ENCODE data around the gene CCBE1.

The CCBE1 gene

DNA sequence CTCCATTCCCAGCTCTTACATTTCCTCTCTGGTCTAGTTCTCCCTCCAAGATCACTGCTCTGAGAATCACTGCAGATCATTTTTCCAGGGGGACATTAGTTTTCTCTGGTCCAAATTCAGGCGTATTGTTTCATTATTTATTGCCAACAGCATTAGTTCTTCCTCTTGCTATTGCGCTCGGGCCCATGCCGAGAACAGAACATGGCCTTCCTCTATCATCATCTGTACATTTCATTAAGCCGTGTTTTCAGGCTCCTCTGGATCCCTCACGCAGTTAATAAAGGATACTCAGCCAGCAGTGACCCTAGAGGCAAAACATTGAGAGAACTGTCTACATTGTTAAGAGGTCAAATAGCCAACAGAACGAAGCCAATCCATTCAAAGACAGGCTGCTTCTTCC lies 63.9 kb downstream of the CCBE1 start:
- no peak overlapping the region for H3K4me3 Mint-ChIP-seq
- H3K36me3 Mint-ChIP-seq = no peaks in the 10 kb centered on the region
- H3K27ac Mint-ChIP-seq = no peak overlapping the region
- H3K27me3 Mint-ChIP-seq = peaks cover 27% of the 10 kb centered on the region
- no peaks in the 10 kb centered on the region for H3K9me3 Mint-ChIP-seq
- no peak for ATAC-seq
- H3K4me1 Mint-ChIP-seq = no peaks in the 10 kb centered on the region

DNA sequence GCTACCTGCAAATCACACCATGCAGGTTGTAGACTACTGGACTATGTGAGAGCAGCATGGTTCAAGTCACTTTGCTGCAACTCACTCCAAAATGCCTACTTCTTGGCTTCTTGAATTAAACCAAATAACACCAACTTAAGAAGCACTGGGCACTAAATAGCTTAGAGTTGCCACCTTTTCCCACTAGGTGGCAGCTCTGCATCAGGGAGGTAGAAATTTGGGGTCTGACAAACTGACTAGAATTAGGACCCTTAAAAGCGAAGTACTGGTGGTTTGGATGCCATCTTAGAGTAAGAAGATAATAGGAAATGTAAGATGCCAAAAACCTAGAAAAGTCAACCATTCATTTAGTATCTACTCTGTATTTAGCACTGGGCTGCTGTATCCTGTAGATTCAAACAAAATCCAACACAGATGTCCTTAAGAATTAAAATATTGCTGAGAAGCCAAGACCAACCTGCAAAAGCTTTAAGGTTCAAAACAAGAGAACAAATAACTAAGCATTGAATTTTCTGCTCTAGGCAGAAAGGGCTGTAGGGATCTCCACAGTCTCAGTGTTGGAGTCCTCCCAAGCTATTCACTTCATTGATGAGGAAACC lies 65.5 kb downstream of the CCBE1 start:
- no peak for ATAC-seq
- Mint-ChIP-seq H3K36me3 (no peaks in the 10 kb centered on the region), H3K27me3 (peaks cover 28% of the 10 kb centered on the region), H3K4me1 (no peaks in the 10 kb centered on the region), H3K4me3 (no peak overlapping the region), H3K9me3 (no peaks in the 10 kb centered on the region), H3K27ac (no peak overlapping the region)

GRCh38 chr18:59629894-59630293 lies 67.3 kb downstream of the CCBE1 start:
- no peaks in the 10 kb centered on the region for H3K36me3 Mint-ChIP-seq
- H3K4me3 Mint-ChIP-seq = no peak overlapping the region
- no peaks in the 10 kb centered on the region for H3K4me1 Mint-ChIP-seq
- no peak for ATAC-seq
- H3K9me3 Mint-ChIP-seq = no peaks in the 10 kb centered on the region
- H3K27ac Mint-ChIP-seq = no peak overlapping the region
- H3K27me3 Mint-ChIP-seq = peaks cover 25% of the 10 kb centered on the region

GRCh38 chr18:59628995-59629394 lies 68.2 kb downstream of the CCBE1 start:
- no peaks in the 10 kb centered on the region for H3K9me3 Mint-ChIP-seq
- ATAC-seq = no peak
- H3K4me3 Mint-ChIP-seq = no peak overlapping the region
- H3K36me3 Mint-ChIP-seq = no peaks in the 10 kb centered on the region
- peaks cover 18% of the 10 kb centered on the region for H3K27me3 Mint-ChIP-seq
- H3K27ac Mint-ChIP-seq = no peak overlapping the region
- H3K4me1 Mint-ChIP-seq = no peaks in the 10 kb centered on the region

DNA sequence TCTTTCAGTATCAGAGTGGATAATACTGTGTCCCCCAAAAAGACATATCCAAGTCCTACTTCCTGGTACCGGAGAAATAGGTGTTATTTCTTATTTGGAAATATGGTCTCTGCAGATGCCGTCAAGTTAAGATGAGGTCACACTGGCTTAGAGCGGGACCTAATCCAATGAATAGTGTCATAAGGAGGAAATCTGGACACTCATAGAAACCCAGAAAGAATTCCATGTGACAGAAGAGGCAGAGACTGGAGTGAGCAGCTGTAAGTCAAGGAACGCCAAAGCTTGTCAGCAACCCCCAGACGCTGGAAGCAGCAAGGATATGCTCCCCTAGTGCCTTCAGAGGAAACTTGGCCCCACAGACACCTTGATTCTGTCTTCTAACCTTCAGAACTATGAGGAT lies 69.8 kb downstream of the CCBE1 start:
- Mint-ChIP-seq H3K4me3 (no peak overlapping the region), H3K27ac (no peak overlapping the region), H3K27me3 (peaks cover 18% of the 10 kb centered on the region), H3K9me3 (no peaks in the 10 kb centered on the region), H3K36me3 (no peaks in the 10 kb centered on the region), H3K4me1 (no peaks in the 10 kb centered on the region)
- no peak for ATAC-seq

DNA sequence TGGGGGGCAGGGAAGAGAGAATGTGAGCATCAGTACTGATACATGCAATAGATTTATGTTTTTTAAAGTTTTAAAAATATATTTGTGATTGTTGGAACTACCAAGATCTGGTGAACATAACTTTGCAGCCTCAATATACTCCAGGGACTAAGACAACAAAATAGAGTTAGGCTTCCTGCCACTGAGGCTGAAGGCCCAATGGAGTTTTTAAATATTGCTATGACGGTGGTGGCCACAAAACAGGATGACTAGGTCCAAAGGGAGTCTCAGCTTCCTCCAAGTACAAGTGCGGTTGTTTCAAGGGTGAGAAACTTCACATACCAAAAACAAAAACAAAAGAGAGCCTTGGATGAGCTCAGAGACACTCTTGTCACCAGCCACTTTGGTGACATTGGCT lies 72.9 kb downstream of the CCBE1 start:
- Mint-ChIP-seq H3K4me1 (no peaks in the 10 kb centered on the region), H3K9me3 (no peaks in the 10 kb centered on the region), H3K36me3 (no peaks in the 10 kb centered on the region), H3K27ac (no peak overlapping the region), H3K27me3 (peaks cover 18% of the 10 kb centered on the region), H3K4me3 (no peak overlapping the region)
- no peak for ATAC-seq

DNA sequence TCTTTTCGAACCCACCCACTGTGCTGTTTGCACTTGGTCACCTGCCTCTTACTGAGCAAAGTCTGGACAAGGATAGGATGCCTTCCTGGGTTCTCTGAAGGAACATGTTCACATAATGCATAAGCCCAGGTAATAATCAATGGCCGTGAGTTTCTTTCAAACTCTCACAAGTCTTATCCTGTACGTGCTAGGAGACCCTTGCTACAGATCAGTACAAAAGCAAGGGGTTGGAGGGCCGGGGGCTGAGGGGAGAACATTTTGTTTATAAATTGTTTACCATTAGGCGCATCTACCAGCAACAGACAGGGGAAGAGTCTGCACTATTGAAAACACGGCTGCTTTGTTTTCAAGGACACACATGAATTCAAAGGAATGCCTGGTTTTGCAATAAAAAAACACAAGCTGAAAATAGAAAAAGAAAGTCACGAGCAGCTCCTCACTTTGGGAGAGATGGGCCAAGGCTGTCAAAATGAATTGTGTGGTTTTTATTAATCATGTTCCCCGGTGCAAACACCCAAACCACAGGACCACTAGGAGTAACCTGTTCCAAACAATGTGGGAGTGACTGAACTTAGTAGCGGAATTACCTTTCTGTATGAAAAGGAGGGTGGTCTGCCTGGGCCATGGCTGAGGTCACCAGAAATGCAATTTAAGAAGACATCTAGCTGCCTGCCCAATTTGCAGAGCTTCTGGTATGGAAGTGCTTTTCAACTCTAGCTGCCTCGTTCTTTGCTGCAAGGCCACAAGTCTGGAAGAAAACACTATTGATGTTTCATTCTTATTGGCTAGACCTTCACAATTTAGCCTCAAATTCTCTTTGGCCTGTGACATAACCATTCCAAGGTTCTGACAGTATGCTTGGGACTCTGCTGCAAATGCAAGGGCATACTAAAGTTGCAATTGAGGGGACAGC lies 73.5 kb downstream of the CCBE1 start:
- H3K9me3 Mint-ChIP-seq = no peaks in the 10 kb centered on the region
- ATAC-seq = no peak
- H3K27ac Mint-ChIP-seq = no peak overlapping the region
- H3K4me1 Mint-ChIP-seq = no peaks in the 10 kb centered on the region
- no peak overlapping the region for H3K4me3 Mint-ChIP-seq
- H3K36me3 Mint-ChIP-seq = no peaks in the 10 kb centered on the region
- H3K27me3 Mint-ChIP-seq = peaks cover 11% of the 10 kb centered on the region

DNA sequence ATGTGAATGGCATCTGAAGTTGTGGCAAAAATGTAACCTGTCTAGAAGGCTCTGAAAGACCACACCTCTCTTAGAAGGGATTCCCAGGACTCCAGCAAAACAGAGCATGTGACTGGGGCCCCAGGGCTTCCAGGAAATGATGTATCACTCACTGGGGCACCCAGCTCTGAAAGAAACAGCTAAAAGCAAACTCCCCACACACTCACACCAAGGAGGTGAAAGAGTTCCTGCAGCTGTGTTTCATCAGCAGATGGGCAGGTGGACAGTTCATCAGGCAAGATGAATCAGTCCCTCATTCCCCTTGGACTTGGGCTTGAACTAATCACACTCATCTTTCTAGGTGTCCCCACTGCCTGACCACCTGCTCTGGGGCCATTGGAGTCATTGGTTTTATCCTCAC lies 76.2 kb downstream of the CCBE1 start:
- no peak overlapping the region for H3K27ac Mint-ChIP-seq
- no peaks in the 10 kb centered on the region for H3K4me1 Mint-ChIP-seq
- no peaks in the 10 kb centered on the region for H3K36me3 Mint-ChIP-seq
- H3K27me3 Mint-ChIP-seq = peaks cover 6% of the 10 kb centered on the region
- no peak overlapping the region for H3K4me3 Mint-ChIP-seq
- no peaks in the 10 kb centered on the region for H3K9me3 Mint-ChIP-seq
- no peak for ATAC-seq

DNA sequence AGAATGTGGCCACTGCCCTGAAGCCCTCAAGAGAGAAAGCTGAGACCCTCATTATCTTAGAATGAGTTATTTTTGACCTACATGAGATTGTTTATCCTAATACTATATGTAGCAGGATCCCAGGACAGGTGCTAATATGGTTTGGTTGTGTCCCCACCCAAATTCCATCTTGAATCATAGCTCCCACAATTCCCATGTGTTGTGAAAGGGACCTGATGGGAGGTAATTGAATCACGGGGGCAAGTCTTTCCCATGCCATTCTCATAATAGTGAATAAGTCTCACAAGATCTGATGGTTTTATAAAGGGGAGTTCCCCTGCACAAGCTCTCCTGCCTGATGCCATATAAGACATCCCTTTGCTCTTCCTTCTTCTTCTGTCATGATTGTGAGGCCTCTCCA lies 76.8 kb downstream of the CCBE1 start:
- peaks cover 6% of the 10 kb centered on the region for H3K27me3 Mint-ChIP-seq
- H3K4me3 Mint-ChIP-seq = no peak overlapping the region
- H3K27ac Mint-ChIP-seq = no peak overlapping the region
- no peaks in the 10 kb centered on the region for H3K4me1 Mint-ChIP-seq
- no peak for ATAC-seq
- no peaks in the 10 kb centered on the region for H3K9me3 Mint-ChIP-seq
- H3K36me3 Mint-ChIP-seq = no peaks in the 10 kb centered on the region

- no peaks in the 10 kb centered on the region for H3K4me1 Mint-ChIP-seq
- no peak overlapping the region for H3K27ac Mint-ChIP-seq
- no peaks in the 10 kb centered on the region for H3K36me3 Mint-ChIP-seq
- H3K4me3 Mint-ChIP-seq = no peak overlapping the region
- H3K27me3 Mint-ChIP-seq = peaks cover 6% of the 10 kb centered on the region
- no peak for ATAC-seq
- no peaks in the 10 kb centered on the region for H3K9me3 Mint-ChIP-seq
Observed at GRCh38 chr18:59619816-59620215, 77.4 kb downstream of the CCBE1 start.

DNA sequence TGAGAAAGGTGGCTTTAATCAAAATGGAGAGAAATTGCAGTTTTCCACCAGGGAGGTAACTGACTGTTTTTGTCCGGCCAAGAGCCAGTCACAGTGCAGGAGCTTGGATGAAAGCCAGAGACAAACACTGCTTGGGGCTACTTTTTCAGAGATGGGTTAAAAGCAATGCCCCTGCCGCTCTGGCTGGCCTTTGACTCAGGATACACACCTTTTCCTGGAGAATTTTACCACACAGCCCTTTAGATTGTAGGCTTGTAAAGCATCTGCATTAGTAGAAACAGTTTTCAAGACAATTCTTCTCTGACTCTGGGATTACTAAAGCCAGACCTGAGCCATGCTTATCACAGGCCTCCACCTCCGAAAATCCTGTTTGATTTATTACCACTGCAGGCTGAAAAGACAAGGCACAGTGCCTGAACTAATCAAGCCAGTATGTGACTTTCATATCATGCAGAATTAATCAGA lies 79.7 kb downstream of the CCBE1 start:
- ATAC-seq = no peak
- peaks cover 6% of the 10 kb centered on the region for H3K27me3 Mint-ChIP-seq
- H3K27ac Mint-ChIP-seq = no peak overlapping the region
- no peak overlapping the region for H3K4me3 Mint-ChIP-seq
- H3K4me1 Mint-ChIP-seq = no peaks in the 10 kb centered on the region
- no peaks in the 10 kb centered on the region for H3K36me3 Mint-ChIP-seq
- no peaks in the 10 kb centered on the region for H3K9me3 Mint-ChIP-seq

DNA sequence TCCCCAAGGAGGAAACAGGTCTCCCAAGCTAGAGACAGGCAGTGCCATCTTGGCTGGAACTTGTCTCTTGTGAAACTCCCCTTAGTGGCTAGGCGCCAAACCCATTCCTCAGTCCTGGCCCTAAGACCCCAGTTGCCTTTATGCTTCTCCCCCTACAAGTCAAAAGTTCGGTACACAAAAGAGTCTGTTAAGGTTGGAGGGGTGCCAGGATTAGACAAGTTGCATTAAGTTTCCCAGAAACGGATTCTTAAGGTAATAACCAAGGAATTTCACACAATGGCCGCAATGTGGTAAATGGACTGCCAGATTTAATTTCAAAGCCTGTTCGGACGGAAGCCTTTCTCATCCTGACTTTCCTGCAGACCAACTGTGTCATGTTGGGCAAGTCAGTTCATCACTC lies 80.7 kb downstream of the CCBE1 start:
- Mint-ChIP-seq H3K4me3 (no peak overlapping the region), H3K36me3 (no peaks in the 10 kb centered on the region), H3K4me1 (no peaks in the 10 kb centered on the region), H3K27me3 (peaks cover 6% of the 10 kb centered on the region), H3K9me3 (no peaks in the 10 kb centered on the region), H3K27ac (no peak overlapping the region)
- no peak for ATAC-seq

DNA sequence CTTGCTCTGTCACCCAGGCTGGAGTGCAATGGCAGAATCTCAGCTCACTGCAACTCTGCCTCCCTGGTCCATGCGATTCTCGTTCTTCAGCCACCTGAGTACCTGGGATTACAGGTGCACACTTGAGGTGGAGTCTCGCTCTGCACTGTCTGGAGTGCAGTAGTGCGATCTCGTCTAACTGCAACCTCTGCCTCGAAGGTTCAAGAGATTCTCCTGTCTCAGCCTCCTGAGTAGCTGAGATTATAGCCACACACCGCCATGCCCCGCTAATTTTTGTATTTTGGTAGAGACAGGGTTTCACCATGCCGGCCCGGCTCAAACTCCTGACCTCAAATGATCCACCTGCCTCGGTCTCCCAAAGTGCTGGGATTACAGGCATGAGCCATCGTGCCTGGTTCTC lies 83.3 kb downstream of the CCBE1 start:
- no peaks in the 10 kb centered on the region for H3K36me3 Mint-ChIP-seq
- no peak overlapping the region for H3K4me3 Mint-ChIP-seq
- H3K9me3 Mint-ChIP-seq = peaks cover 2% of the 10 kb centered on the region
- no peak for ATAC-seq
- H3K27ac Mint-ChIP-seq = no peak overlapping the region
- no peaks in the 10 kb centered on the region for H3K4me1 Mint-ChIP-seq
- no peaks in the 10 kb centered on the region for H3K27me3 Mint-ChIP-seq

DNA sequence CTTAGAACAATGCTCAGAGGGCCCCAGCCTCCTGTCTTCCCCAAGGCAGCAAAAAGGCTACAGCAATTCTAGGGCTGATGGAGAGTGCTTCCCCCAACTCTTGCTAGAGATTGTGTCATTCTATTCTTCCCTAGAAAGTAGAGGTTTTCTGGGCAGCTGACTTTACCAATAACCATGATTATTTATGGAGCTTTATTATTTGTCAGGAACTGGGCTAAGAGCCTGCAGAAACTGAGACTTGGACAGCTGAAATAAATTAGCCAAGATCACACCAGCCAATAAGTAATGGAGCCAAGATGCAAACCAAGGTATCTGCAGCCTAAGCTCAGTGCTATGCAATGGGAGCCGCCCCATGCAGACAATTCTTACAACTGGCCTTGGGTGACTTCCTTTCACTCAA lies 84.8 kb downstream of the CCBE1 start:
- Mint-ChIP-seq H3K27me3 (no peaks in the 10 kb centered on the region), H3K27ac (no peak overlapping the region), H3K4me3 (no peak overlapping the region), H3K4me1 (no peaks in the 10 kb centered on the region), H3K9me3 (peaks cover 2% of the 10 kb centered on the region), H3K36me3 (no peaks in the 10 kb centered on the region)
- ATAC-seq = no peak

DNA sequence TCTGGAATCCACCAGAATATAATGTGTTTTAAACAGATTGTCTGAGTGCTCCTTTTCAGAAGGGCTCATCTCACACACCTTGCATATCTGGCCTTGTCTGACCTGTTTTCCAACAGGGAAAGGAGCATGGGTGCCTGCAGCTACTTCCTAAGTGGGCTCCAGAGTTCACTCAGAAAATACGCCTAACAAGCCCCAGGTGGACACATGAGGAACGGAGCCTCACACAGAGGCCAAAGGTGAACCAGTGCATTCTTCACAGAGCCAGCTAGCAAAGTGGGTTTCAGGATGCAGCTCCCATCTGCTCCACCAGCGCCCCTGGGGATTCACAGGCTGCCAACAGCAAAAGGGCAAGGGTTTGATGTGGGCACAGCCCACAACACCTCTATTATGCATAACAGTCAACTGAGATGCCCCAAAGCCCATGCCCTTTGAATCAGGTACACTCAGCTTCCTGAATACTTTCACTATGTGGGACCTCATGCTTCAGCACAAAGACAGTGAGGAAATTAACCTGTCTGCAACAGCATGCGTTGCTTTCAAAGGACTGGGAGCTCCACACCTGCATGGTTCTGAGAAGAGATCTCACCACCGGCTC lies 86.6 kb downstream of the CCBE1 start:
- Mint-ChIP-seq H3K27ac (no peak overlapping the region), H3K4me1 (no peaks in the 10 kb centered on the region), H3K36me3 (no peaks in the 10 kb centered on the region), H3K9me3 (peaks cover 2% of the 10 kb centered on the region), H3K4me3 (no peak overlapping the region), H3K27me3 (no peaks in the 10 kb centered on the region)
- no peak for ATAC-seq

DNA sequence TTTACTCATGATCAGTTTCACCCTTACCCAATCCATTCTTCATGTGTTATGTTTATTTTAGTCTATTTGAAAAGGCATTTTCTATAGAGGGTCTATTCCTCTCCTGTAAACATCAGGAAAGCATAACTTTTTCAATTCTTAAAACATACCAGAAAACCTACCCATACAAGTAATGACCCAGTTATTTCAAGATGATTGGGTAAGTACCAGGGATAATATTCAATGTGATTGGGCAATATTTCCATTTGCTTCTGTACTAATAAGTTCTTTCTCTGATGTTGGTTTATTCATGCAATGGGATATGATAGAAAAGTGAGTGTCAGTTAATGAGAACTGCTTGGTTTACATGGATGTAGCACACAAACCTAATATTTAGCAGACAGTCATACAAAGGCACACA lies 87.6 kb downstream of the CCBE1 start:
- H3K36me3 Mint-ChIP-seq = no peaks in the 10 kb centered on the region
- ATAC-seq = no peak
- no peaks in the 10 kb centered on the region for H3K27me3 Mint-ChIP-seq
- no peak overlapping the region for H3K4me3 Mint-ChIP-seq
- peaks cover 2% of the 10 kb centered on the region for H3K9me3 Mint-ChIP-seq
- H3K4me1 Mint-ChIP-seq = no peaks in the 10 kb centered on the region
- no peak overlapping the region for H3K27ac Mint-ChIP-seq
